Measurements from ENCODE around the gene ATXN7L1. TPM values are rescaled to one million over a fixed set of nuclear protein-coding genes. Genes with fewer than 3 reads are reported as not detected.
"Not testable (repeated sequence)": the region's sequence is repeated elsewhere in the genome, so short reads cannot be mapped to it uniquely, and the experiment has no call there.

ATXN7L1 gene
- total RNA-seq, 2 experiments from 2014 or later, result 3.8 to 4.3 TPM

DNA sequence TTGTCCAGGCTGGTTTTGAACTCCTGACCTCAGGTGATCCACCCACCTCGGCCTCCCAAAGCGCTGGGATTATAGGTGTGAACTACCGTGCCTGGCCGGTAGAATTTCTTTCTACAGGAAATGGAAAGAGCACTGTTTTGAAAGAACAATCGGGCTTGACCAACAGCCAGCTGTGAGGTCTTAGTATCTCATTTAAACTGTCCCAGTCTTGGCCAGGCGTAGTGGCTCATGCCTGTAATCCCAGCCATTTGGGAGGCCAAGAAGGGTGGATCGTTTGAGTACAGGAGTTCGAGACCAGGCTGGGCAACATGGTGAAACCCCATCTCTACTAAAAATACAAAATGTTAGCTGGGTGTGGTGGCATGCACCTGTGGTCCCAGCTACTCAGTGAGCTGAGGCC lies 277.3 kb downstream of the ATXN7L1 start:
- POLR2A ChIA-PET, result not testable (repeated sequence)
- CTCF ChIA-PET, result interaction anchor here (1.9 kb wide), 1 partner anchor 9 kb away, joined by 4 read pairs; no protein-coding TSS in a partner anchor

DNA sequence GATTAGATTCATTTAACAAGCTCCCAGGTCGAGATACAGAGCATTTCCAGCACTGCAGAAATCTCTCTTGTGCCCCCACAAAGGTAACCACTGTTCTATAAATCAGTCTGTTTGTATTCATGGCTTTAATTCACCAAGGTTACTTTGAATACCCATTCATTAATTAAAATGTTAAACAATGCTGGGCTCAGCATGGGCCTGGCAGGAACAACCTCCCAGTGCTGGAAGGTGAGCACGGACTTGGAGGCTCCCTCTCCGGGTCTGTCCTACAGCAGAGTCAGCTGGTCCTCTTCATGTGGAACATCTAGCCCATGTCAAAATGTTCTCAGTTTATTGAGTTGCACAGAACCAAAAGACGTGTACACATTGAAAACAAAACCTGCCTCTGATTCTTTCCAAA lies 279.5 kb downstream of the ATXN7L1 start:
- POLR2A ChIA-PET, result no interaction called here
- CTCF ChIA-PET, result interaction anchor here (0.6 kb wide), 1 partner anchor 62 kb away, joined by 3 read pairs; no protein-coding TSS in a partner anchor

DNA sequence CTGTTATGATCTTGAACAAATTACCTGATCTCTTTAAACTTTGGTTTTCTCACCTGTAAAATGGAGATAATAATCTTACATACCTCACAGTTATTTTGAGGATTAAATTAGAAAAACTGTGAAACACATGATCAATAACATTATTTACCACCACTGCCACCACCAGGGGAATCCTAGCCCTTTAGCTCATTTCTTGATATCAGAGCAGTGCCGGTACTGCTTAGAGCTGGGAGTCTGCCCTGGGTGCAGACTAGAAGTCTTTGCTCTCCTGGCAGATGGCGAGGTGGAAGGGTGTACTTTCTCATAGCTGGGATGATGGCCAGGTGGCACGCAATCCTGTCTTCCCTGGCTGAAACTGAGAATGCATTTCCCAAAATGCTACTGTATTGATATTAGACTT lies 282.4 kb downstream of the ATXN7L1 start:
- CTCF ChIA-PET, result interaction anchor here (0.9 kb wide), 1 partner anchor 560 kb away, joined by 7 read pairs; no protein-coding TSS in a partner anchor
- POLR2A ChIA-PET, result no interaction called here

DNA sequence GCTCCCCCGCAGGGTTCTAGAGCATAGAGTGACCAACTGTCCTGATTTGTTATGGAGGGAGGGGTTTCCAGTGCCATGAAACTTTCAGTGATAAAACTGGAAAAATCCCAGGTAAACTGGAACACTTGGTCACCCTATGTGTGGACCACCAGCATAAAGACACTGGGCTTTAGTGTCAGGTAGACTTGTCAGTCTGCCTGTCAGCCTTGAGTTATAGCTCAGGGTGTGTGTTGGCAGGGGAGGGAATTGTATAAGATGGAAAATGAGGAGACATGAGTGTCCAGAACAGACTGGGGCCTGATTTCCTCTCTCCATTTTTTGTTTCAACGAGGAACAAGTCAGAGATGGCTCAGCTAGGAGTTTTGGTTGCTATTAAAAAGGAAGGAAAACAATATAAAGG lies 284.9 kb downstream of the ATXN7L1 start:
- CTCF ChIA-PET, result no interaction called here
- POLR2A ChIA-PET, result no interaction called here

GRCh38 chr7:105590793-105591192 lies 285.6 kb downstream of the ATXN7L1 start:
- CTCF ChIA-PET, result interaction anchor here (0.7 to 1.6 kb wide), 2 partner anchors 9 to 123 kb away, joined by 4 read pairs; no protein-coding TSS in a partner anchor
- POLR2A ChIA-PET, result no interaction called here

DNA sequence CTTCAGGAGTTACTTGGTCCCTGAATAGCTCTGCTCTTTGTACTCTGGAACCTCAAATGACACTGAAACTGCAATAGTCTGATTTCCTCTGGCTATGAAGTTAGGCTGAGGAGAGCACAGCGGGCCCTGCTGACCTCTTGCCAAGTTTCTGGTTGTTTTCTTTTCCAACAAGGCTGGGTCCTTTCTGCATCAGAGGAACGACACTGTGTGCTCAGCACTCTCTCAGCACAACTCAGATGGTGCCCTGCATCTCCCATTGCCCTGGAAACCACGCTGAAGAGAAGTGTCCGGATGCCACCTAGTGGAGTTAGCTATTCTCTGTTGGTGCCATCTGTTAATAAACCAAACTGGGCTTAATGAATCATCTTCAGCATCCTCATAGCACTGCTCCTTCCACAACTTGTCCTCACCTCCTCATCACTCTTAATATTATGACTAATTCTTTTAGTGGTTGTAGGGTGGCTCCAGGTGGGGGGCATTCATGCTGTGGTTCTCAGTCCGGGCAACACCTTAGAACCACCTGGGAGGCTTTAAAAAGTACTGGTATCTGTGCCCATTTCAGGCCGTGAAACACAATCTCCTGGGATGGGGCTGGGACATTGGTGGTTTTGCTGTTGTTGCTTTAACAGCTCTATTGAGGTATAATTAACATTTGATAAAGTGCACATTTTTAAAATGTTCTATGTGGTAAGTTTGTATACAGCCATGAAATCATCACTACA lies 286.9 kb downstream of the ATXN7L1 start:
- CTCF ChIA-PET, result interaction anchor here (1.6 kb wide), 1 partner anchor 10 kb away, joined by 4 read pairs; no protein-coding TSS in a partner anchor
- POLR2A ChIA-PET, result interaction anchor here (1.1 kb wide), 1 partner anchor 237 kb away, joined by 4 read pairs; no protein-coding TSS in a partner anchor

- POLR2A ChIA-PET, result no interaction called here
- CTCF ChIA-PET, result interaction anchor here (0.9 kb wide), 1 partner anchor 69 kb away, joined by 3 read pairs; no protein-coding TSS in a partner anchor
Observed at GRCh38 chr7:105587909-105588635, 288.3 kb downstream of the ATXN7L1 start.

- ChIA-PET CTCF (no interaction called here), POLR2A (no interaction called here)
Observed at GRCh38 chr7:105585850-105586500, 290.4 kb downstream of the ATXN7L1 start.

DNA sequence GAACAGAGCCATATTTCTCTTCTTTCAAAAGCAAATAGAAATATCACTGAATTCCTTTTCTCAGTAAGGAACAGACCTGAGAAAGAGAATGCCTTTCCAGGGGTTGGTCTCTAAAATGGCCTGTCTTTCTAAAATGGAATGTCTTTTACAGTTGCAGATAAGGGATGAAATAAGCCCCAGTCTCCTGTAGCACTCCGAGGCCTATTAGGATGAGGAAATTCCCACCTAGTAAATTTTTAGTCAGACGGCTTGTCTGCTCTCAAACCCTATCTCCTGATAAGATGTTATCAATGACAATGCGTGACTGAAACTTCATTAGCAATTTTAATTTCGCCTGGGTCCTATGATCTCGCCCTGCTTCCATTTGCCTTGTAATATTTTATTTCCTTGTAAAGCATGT lies 292.2 kb downstream of the ATXN7L1 start:
- POLR2A ChIA-PET, result no interaction called here
- CTCF ChIA-PET, result no interaction called here

DNA sequence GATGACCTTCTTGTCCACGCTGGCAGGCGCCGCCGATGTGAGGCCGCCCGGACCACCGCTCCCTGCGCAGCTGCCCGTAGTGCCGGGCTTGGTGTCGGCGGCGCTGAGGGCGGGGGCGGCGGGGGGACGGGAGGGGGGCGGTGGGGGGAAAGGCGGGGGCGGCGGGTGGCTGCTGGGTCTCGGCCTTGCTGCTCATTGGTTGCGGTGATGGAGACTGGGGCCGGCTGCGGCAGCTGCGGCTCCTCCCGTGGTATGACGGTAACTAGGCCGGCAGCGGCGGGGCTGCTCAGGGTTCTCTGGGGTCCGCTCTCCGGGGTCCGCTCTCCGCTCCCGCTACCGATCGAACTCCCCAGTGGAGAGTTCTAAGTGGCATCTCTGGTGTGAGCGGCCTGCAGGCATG lies 293.3 kb downstream of the ATXN7L1 start:
- POLR2A ChIA-PET, result no interaction called here
- CTCF ChIA-PET, result no interaction called here

DNA sequence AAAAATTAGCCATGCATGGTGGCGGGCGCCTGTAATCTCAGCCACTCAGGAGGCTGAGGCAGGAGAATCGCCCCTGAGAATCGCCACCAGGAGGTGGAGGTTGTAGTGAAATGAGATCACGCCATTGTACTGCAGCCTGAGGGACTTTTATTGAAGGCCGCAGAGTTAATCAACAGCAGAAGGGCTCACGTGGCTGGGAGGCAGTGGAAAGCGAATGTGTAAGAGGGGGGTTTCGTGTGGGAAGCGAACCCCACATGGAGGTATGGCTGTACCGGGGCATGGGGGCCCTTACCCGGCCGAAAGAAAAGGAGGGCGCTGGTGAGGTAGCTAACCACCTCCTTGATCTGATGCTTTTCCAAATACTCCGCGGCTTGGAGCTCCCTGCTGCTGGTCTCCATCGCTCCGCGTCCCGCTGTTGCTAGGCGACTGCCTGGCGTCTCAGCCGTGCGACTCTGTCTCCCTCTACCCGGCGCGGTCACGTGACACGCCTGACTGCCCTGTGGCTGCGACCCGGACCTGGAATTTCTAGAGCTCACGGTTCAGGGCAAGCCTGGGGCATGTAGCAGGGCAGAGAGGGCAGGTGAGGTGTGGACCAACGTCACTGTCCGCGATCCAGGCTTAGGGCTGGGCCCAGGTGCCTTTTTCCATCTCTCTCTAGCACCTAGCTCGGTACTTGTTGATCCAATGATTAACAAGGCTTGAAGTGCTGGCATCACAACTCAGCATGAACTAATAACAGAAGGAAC lies 295.2 kb downstream of the ATXN7L1 start, which contains the start of gene EFCAB10:
Gene EFCAB10, minus strand, starts transcription at position 428 of the 746 bp plus-strand sequence. Its CDS starts 30 bp downstream, at position 398.
- POLR2A ChIA-PET, result no interaction called here

DNA sequence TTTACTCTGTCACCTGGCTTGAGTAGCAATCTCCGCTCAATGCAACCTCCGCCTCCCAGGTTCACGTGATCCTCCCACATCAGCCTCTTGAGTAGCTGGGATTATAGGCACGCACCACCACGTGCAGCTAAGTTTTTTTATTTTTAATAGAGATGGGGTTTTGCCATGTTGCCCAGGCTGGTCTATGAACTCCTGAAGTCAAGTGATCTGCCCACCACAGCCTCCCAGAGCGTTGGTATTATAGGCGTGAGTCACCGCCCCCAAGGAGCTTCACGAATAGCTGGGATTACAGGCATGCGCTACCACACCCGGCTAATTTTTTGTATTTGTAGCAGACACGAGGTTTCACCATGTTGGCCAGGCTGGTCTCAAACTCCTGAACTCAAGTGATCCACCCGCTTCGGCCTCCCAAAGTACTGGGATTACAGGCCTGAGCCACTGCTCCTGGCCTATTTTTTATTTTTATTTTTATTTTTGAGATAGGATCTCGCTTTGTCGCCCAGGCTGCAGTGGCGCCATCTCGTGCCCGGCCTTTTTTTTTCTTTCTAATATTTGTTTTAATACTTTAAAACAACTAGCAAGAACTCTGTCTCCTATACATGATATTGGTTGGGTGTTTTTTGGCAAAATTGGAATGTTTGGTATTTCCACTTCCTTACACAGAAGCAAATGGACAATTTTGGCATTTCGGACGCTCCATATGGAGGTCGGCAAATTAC lies 296.2 kb downstream of the ATXN7L1 start:
- CTCF ChIA-PET, result no interaction called here
- POLR2A ChIA-PET, result no interaction called here

More for the DNA sequence above, 295.2 kb downstream of the ATXN7L1 start, which contains the start of gene EFCAB10:
- CTCF ChIA-PET, result interaction anchor here (0.6 kb wide), 1 partner anchor 401 kb away, joined by 4 read pairs; no protein-coding TSS in a partner anchor

GRCh38 chr7:105578496-105578895 lies 297.9 kb downstream of the ATXN7L1 start:
- CTCF ChIA-PET, result no interaction called here

GRCh38 chr7:105577251-105577650 lies 299.1 kb downstream of the ATXN7L1 start:
- ChIA-PET POLR2A (interaction anchor here (0.7 kb wide), 1 partner anchor 224 kb away, joined by 4 read pairs; no protein-coding TSS in a partner anchor), CTCF (interaction anchor here (0.7 kb wide), 1 partner anchor 161 kb away, joined by 3 read pairs; no protein-coding TSS in a partner anchor)

More at GRCh38 chr7:105578496-105578895, 297.9 kb downstream of the ATXN7L1 start:
- POLR2A ChIA-PET, result no interaction called here

GRCh38 chr7:105571891-105572290 lies 304.5 kb downstream of the ATXN7L1 start:
- POLR2A ChIA-PET, result no interaction called here

DNA sequence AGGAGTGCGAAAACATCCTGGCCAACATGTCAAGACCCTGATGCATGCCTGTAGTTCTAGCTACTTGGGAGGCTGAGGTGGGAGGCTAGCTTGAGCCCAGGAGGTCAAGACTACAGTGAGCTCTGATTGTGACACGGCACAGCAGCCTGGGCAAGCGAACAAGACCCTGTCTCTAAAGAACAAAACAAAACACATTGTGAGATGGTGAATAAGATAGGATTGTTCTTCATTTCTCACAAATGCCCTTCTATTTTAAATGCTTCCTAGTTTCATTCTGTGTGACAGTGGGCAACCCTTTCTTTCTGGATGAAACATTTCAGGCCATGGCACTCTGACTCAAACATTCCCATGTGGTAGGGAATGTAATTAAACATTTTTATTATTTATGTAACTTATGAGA lies 308.6 kb downstream of the ATXN7L1 start:
- CTCF ChIA-PET, result no interaction called here
- POLR2A ChIA-PET, result no interaction called here

More at GRCh38 chr7:105571891-105572290, 304.5 kb downstream of the ATXN7L1 start:
- CTCF ChIA-PET, result no interaction called here

GRCh38 chr7:105567024-105567423 lies 309.4 kb downstream of the ATXN7L1 start:
- POLR2A ChIA-PET, result no interaction called here
- CTCF ChIA-PET, result no interaction called here

DNA sequence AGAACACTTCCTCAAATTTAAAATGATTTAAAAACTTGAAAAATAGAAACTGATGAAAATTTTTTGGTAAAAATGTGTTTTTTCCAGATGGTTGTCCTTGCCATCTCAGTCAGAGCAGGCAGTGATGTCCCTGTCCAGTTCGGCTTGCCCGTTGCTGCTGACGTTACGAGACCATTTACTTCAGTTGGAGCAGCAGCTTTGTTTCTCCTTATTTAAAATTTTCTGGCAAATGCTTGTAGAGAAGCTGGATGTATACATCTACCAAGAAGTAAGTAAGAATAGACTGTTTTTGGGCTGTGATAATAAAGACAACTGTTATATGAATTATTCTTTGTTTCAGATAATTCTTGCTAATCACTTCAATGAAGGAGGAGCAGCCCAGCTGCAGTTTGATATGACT lies 311.2 kb downstream of the ATXN7L1 start:
- CTCF ChIA-PET, result no interaction called here
- POLR2A ChIA-PET, result no interaction called here

GRCh38 chr7:105559926-105560325 lies 316.5 kb downstream of the ATXN7L1 start:
- ChIA-PET CTCF (no interaction called here), POLR2A (interaction anchor here (0.6 kb wide), 1 partner anchor 482 kb away, joined by 11 read pairs; no protein-coding TSS in a partner anchor)

Measured in activated CD8-positive, alpha-beta memory T cell treated with anti-CD3 and anti-CD28 coated beads for 36 hours (primary cell).